CD4-positive, alpha-beta T cell treated with Interleukin-10 for 1 hour (primary cell): Measurements from ENCODE around the gene IMMP2L.
"Not testable (repeated sequence)": the region's sequence is repeated elsewhere in the genome, so short reads cannot be mapped to it uniquely, and the experiment has no call there.

Source experiments
- DNase-seq: peaks from one replicate; pipeline ENCODE4 v3.0.0-alpha.2; 2020

Gene IMMP2L

GRCh38 chr7:111501799-111502198 is 60.5 kb downstream of the IMMP2L start:
- DNase-seq, result not testable (repeated sequence)

GRCh38 chr7:111499027-111499426 is 63.3 kb downstream of the IMMP2L start:
- no peak for DNase-seq

GRCh38 chr7:111498391-111499007 is 63.8 kb downstream of the IMMP2L start:
- DNase-seq, result no peak

GRCh38 chr7:111495173-111495810 is 67.0 kb downstream of the IMMP2L start:
- DNase-seq, result no peak

GRCh38 chr7:111492234-111492633 is 70.1 kb downstream of the IMMP2L start:
- DNase-seq, result no peak

- peak; percentile 33 for DNase-seq
These were observed 75.7 kb downstream of the IMMP2L start for GRCh38 chr7:111486472-111487142.

GRCh38 chr7:111485701-111486380 is 76.5 kb downstream of the IMMP2L start:
- DNase-seq, result no peak

GRCh38 chr7:111483078-111483477 is 79.2 kb downstream of the IMMP2L start:
- no peak for DNase-seq

GRCh38 chr7:111477462-111478225 is 84.6 kb downstream of the IMMP2L start:
- no peak for DNase-seq

- DNase-seq, result no peak
These were observed 85.6 kb downstream of the IMMP2L start for GRCh38 chr7:111476586-111477293.

- DNase-seq, result no peak
These were observed 86.3 kb downstream of the IMMP2L start for GRCh38 chr7:111475959-111476358.

GRCh38 chr7:111475419-111475748 is 86.9 kb downstream of the IMMP2L start:
- no peak for DNase-seq

- no peak for DNase-seq
These were observed 87.4 kb downstream of the IMMP2L start for GRCh38 chr7:111474723-111475418.

- no peak for DNase-seq
These were observed 88.7 kb downstream of the IMMP2L start for GRCh38 chr7:111473449-111474198.

GRCh38 chr7:111470998-111471397 is 91.3 kb downstream of the IMMP2L start:
- DNase-seq, result no peak

GRCh38 chr7:111469894-111470293 is 92.4 kb downstream of the IMMP2L start:
- DNase-seq, result not testable (repeated sequence)

- DNase-seq, result not testable (repeated sequence)
These were observed 96.5 kb downstream of the IMMP2L start for GRCh38 chr7:111465774-111466173.

GRCh38 chr7:111460695-111461094 is 101.6 kb downstream of the IMMP2L start:
- DNase-seq, result no peak

GRCh38 chr7:111459757-111460280 is 102.5 kb downstream of the IMMP2L start:
- DNase-seq, result no peak

- DNase-seq, result no peak
These were observed 103.1 kb downstream of the IMMP2L start for GRCh38 chr7:111459065-111459756.
